HG03025 (cell line): ENCODE results near the gene VPS26C.

Experiments used
- ATAC-seq: cut with Tn5 transposase; IDR thresholded peaks from one replicate; pipeline ENCODE4 v1.9.1; 2021; ENCODE audit warnings: mild to moderate bottlenecking, moderate library complexity; ENCODE audit not compliant: unreplicated experiment, low FRiP score

The VPS26C gene

DNA sequence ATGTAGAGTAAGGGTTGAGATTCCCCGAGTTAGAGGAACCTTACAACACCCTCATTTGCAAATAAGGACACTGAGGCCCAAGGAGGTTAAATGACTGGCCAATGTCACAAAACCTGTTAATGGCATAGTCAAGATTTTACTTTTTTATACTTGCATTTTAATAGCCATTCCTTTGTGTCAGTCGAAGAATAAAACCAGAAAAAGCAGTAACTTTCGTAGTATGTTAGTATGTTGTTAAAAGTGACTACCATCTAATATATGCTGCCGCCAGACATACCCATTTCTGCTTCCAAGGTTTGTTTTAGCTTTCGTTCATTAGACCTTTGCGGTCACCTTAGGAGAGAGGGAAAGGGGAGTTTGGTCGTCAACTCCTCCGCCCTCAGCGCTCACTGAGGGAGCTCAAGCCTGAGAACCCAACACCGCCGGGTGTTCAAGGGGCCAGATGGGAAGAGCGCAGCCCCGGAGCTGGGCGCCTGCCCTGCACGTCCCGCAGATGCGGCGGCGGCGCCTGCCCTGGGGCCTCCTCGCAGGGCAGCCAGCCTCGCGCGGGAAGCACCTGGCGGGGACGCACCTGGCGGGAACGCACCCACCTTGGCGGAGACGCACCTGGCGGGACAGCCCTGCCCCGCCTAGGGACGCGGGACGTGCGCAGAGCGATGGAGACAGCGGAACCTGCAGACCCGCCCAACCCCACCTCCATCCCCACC lies 466 bp downstream of the VPS26C start:
- ATAC-seq: peak; percentile 8

DNA sequence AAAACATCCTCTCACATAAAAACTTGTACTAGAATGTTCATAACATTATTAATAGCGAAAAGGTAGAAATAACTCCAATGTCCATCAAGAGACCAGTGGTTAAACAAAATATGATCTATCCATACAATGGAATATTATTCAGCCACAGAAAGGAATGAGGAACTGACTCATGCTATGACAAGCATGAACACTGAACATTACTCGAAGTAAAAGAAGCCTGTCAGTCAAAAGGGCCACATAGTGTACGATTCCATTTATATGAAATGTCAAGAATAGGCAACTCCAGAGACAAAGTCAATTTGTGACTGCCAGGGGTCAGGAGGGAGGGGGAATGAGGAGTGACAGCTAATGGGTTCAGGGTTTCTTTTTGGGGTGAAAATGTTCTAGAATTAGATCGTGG lies 2.3 kb downstream of the VPS26C start:
- no peak for ATAC-seq

DNA sequence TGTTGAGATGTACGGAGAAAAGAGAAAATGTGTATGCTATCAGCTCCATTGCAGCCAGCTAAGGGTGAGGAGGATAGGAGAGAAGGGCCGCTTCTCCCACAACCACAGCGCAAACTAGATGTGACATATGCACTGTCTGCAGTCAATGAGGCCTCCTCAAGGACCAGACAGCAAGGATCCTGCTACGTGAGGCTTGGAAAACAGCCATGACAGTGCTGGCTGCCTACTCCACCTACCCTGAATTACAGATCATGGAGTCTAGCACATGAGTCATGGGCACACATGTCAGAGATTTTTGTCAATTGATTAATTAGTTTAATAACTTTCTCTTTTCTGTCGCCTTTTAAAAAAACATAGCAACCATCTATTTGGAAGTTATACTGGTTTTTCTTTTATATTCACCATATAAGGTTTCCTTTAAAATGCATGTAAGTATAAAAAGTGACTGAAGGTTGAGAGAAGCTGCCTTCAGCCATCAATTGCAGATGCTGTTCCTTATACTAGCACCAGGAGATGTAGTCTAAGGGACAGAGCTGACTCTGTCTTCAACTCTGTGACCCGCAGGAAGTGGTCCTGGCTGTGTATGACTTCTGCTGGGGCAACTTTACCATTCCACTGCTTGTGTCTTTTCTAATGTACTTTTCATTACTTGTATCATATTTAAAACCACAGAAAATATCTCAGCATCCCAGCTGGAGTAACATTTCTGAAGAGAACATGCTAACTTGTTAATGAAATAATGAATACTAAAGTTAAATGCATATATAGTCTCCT lies 3.1 kb downstream of the VPS26C start:
- ATAC-seq: no peak

GRCh38 chr21:37259426-37259825 lies 7.7 kb downstream of the VPS26C start:
- no peak for ATAC-seq

DNA sequence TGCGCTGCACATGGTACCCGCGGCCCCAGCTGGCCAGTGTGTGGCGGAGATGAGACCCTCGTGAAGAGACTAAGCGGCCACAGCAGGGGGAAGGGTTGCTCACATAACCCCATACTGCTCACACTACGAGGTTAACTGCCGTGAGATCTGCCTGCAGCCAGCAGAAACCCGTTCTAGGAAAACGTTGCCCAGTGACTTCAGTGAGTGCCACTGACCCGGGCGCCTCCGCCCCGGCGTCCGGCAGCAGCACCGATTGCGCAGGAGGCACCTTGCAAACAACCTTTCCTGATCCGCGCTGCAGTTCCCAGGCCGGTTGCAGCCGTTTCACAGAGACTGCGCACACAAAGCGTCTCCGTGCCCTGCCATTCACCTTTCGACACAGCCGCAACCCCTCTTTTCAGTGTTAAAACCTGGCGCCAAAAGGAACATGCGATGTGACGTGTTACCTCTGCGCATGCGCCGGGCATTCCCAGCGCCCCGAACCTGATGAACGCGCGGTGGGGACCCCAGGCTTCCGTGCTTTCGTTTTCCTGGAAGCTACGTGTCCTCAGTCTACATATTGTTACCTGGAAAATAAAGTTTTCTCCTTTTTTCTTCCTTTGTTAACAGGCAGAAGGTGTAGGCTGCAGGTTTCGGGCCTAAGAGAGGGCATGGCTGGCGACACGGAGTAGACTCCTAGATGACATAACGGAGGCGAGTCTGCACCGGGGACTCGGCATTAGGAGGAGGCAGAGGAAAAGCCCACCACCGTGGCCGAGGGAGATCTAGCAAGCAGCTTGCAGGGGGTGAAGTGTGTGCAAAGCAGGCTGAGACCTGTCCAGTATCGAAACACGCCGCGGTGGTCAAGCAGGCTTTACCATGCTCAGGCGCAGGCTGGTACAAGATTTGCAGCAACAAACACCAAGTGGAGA lies 8.9 kb downstream of the VPS26C start:
- peak; percentile 51 for ATAC-seq

- ATAC-seq: peak; percentile 31
These were observed 9.6 kb downstream of the VPS26C start for GRCh38 chr21:37257511-37257966.

- no peak for ATAC-seq
These were observed 13.1 kb downstream of the VPS26C start for GRCh38 chr21:37253991-37254390.

DNA sequence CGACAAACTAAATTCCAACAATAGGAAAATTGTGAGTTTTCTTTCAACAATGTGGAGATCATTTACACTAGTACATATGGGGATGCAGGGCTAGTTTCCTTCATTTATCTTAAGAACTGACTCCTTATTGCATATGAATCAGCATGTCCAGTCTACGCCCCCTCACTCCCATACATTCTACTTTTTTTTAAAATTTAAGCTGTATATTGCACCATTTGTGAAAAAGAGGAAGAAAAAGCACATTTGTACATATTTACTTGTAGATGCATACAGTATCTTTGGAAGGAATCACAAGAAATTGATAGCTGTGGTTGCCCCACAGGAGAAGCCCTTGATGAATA lies 15.9 kb downstream of the VPS26C start:
- no peak for ATAC-seq

DNA sequence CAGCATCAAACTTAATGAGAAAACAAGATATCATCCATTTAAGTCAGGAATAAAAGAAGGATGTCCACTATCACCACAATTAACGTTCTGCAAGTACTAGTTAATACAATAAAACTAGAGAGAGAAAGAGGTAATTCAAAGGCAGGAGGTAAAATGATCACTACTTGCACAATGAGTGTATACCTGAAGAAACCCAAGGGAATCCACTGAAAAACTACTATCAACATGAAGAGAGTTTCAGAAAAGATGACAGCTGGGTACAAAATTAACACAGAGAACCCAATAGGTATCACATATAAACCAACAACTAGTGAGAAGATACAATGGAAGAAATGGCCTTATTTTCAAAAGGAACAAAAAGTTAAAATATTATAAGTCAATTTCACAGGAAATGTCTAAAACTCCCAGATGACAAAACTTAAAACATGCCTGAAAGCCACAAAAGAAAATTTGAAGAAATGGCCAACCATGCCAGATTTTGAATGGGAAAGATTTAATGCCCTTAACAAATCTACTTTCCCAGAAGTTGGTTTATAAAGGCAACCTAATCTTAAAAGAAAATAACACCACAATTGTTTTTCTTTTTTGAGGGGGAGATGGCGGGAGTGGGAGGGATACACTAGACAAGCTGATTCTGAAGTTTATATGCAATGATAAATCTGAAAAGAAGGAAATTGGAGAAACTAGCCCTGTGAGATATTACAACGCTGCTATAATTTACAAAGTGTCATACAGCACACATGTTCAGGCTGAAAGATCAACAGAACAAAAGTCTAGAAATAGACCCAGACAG lies 17.8 kb downstream of the VPS26C start:
- ATAC-seq: no peak

DNA sequence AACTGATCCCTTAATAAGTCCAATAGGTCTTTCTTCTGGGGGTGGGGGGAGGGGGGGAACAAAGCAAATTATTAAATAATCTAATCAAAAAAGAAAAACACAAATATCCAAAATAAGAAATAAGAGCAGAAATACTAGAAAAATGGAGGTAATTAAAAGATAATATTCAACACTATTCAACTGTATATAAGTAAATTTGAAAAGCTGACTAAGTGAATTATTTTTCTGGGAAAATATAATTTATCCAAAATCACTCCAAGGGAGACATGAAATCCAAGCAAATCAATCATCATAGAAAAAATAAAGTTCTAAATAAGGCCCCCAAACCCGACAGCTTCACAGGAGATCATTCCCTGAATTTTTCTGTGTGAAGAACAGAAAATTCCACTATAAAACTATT lies 18.8 kb downstream of the VPS26C start:
- ATAC-seq: no peak

GRCh38 chr21:37245151-37245550 lies 22.0 kb downstream of the VPS26C start:
- ATAC-seq: no peak

- ATAC-seq: no peak
These were observed 22.5 kb downstream of the VPS26C start for GRCh38 chr21:37244501-37245095.

- no peak for ATAC-seq
These were observed 23.2 kb downstream of the VPS26C start for GRCh38 chr21:37243961-37244360.

DNA sequence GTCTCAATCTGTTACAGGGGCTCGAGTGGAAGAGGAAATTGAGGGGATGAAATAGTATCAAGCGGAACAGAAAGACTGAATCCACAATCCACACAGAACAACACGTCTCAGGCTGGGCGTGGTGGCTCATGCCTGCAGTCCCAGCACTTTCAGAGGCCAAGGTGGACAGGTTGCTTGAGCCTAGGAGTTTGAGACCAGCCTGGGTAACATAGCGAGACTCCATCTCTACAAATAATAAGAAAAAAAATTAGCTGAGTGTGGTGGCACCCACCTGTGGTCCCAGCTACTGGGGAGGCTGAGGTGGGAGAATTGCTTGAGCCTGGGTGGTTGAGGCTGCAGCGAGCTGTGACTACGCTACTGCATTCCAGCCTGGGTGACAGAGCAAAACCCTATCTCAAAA lies 25.7 kb downstream of the VPS26C start:
- no peak for ATAC-seq

DNA sequence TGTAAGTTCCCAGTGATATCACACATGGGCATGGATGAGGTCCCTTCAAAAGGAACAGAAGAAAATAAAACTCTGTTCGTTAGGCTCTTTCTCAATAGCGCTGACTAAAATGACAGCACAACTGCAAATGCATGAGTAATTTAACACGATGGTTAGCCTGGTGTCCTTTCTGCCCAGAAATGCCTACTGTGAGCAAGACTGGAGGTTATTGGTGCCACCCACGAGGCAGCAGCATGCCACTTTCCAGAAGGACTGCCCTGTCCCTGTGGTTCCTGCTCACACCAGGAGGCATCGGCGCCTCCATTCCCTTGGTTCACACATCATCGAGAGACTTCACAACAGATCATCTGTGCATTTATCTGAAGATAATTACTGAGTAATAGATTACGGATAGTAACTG lies 26.2 kb downstream of the VPS26C start:
- no peak for ATAC-seq

DNA sequence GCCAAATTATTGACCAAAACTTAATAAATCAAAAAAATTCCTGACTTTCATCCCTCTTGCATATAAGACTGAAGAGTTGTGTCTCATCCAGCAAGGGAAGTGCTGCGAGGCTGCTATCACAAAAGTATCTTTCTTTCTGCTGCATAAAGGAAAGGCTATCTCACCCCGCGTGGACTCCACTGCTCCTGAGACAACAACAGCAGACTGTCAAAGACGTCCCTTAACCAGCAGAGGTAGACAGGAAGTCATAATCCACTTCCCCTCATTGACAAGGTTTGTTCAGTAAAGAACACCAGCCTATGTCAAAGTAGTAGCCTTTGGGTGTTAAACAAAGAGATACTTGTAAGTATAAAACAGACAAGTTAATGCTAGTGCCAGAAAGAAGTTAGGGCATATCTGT lies 29.4 kb downstream of the VPS26C start:
- ATAC-seq: no peak

DNA sequence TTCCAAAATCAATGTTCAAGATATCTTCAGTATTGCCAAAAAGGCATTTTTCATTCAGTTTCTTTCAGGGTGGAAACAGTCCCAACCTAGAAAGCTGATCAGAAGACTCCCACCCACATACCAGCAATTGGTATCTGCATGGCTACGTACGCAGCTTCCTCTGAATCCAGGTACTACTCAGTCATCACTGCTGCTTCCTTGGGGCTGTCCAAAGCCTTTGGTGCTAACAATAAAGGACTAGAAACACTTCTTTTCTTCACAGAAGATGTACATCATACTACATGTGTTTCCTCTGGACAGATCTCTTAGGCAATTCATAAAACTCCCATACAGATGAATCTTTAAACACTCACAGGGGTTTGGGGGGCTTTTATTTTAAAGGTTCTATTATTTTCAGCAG lies 29.8 kb downstream of the VPS26C start:
- no peak for ATAC-seq

DNA sequence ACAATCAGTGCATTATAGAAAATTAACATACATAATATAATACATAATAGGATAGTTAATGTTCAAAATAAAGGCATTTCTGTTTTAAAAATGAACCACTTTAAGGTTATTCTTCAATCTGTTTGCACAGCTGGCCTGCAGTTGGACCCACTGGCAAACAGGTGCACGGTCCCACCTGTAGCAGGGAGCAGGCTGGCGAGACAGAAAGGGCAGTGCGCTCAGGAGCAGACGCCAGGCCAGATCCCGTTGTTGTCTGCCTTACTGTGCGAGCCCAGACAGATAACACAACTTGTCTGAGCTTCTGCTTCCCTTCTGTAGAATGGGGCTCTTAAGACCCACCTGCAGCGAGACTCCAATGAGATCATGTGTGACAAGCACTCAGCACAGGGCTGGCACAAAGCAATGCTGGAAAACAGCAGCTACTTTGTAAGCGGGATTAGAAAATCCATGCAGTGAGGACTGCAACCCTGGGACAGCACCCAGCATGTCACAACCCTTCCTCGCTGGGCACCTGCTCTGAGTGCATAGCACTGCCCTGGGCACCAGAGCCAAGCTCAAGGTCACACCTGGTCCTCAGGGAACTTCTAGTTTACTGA lies 33.5 kb downstream of the VPS26C start:
- ATAC-seq: no peak

DNA sequence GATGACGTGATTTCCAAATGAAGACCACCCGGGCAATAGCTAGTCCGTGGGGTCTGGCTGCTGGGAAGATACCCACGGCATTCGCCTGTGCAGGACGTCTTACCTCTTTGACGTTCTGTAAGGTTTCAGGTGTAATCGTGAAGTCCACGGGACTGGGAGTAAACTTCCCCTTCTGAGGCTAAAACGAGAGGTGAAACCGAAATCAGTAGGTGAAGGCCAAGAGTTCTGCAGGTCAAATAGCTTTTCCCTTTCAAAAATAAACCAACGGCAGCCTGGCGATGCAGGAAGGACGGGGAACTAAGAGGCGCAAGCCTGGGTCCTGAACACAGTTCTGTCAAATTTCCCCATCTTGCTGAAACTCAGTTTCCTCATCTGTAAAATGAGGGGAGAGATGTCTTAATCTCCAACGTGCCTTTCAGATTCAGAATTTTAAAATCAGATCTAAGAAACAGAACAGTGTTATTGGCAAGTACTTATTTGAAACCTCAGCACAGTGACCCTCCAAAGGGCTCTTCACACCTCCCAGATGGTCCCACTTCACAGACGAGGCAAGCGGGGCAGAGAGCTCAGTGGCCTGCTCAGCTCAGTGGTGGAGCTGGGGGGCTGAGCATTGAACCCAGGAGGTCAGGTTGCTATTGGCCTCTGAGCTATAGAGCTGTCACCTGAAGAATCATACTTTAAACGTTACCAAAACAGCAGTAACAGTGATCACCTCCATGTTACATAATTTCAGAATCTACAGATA lies 34.7 kb downstream of the VPS26C start:
- ATAC-seq: peak; percentile 59
